ENCODE results near the gene ZDBF2.
"Not testable (repeated sequence)": the region's sequence is repeated elsewhere in the genome, so short reads cannot be mapped to it uniquely, and the experiment has no call there.

DNA sequence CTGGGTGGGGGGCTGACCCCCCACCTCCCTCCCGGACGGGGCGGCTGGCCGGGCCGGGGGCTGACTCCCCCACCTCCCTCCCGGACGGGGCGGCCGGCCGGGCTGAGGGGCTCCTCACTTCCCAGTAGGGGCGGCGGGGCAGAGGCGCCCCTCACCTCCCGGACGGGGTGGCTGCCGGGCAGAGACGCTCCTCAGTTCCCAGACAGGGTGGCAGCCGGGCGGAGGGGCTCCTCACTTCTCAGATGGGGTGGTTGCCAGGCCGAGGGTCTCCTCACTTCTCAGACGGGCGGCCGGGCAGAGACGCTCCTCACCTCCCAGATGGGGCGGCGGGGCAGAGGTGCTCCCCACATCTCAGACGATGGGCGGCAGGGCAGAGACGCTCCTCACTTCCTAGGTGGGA, 82.4 kb downstream of the ZDBF2 start:
- TF ChIP-seq, protein P1, sequence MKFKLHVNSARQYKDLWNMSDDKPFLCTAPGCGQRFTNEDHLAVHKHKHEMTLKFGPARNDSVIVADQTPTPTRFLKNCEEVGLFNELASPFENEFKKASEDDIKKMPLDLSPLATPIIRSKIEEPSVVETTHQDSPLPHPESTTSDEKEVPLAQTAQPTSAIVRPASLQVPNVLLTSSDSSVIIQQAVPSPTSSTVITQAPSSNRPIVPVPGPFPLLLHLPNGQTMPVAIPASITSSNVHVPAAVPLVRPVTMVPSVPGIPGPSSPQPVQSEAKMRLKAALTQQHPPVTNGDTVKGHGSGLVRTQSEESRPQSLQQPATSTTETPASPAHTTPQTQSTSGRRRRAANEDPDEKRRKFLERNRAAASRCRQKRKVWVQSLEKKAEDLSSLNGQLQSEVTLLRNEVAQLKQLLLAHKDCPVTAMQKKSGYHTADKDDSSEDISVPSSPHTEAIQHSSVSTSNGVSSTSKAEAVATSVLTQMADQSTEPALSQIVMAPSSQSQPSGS (IDR thresholded peaks at IDR 0.05; ENCODE audit: low read length) = not testable (repeated sequence)
- not testable (repeated sequence) for TF ChIP-seq EP300 (IDR thresholded peaks at IDR 0.05; ENCODE audit: borderline replicate concordance in 1 of 2, low read depth in 2 of 2, low read length in 2 of 2); ZNF274 (IDR thresholded peaks at IDR 0.05; ENCODE audit: borderline replicate concordance, extremely low read depth, low read length); TAF1 (IDR thresholded peaks at IDR 0.05; ENCODE audit: low read depth, low read length); GABPA (IDR thresholded peaks at IDR 0.05; ENCODE audit: borderline replicate concordance, insufficient read depth, low read length); RFX5 (IDR thresholded peaks at IDR 0.05; ENCODE audit: borderline replicate concordance, low read depth, low read length); CHD2 (IDR thresholded peaks at IDR 0.05; ENCODE audit: low read length); SP1 (IDR thresholded peaks at IDR 0.05; ENCODE audit: low read depth, low read length); POLR2AphosphoS5 (IDR thresholded peaks at IDR 0.05; ENCODE audit: low read depth, low read length); SRF (IDR thresholded peaks at IDR 0.05; ENCODE audit: low read depth, low read length); SIN3A (conservative IDR thresholded peaks at IDR 0.05 in 1 of 2, IDR thresholded peaks at IDR 0.05 in 1 of 2; ENCODE audit: low read depth in 1 of 2, low read length in 2 of 2); KDM5A (IDR thresholded peaks at IDR 0.05; ENCODE audit: low read length)
- TF ChIP-seq, protein P2, sequence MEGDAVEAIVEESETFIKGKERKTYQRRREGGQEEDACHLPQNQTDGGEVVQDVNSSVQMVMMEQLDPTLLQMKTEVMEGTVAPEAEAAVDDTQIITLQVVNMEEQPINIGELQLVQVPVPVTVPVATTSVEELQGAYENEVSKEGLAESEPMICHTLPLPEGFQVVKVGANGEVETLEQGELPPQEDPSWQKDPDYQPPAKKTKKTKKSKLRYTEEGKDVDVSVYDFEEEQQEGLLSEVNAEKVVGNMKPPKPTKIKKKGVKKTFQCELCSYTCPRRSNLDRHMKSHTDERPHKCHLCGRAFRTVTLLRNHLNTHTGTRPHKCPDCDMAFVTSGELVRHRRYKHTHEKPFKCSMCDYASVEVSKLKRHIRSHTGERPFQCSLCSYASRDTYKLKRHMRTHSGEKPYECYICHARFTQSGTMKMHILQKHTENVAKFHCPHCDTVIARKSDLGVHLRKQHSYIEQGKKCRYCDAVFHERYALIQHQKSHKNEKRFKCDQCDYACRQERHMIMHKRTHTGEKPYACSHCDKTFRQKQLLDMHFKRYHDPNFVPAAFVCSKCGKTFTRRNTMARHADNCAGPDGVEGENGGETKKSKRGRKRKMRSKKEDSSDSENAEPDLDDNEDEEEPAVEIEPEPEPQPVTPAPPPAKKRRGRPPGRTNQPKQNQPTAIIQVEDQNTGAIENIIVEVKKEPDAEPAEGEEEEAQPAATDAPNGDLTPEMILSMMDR (IDR thresholded peaks at IDR 0.05; ENCODE audit: control extremely low read depth in 1 of 3, insufficient read depth in 1 of 3, low read depth in 1 of 3, low read length in 3 of 3) = not testable (repeated sequence)
- TF ChIP-seq, protein P3, sequence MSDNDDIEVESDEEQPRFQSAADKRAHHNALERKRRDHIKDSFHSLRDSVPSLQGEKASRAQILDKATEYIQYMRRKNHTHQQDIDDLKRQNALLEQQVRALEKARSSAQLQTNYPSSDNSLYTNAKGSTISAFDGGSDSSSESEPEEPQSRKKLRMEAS (IDR thresholded peaks at IDR 0.05) = not testable (repeated sequence)

Data from H1 (cell line).